ENCODE results near the gene AMPD2.

GRCh38 chr1:109622895-109623294 is 3.3 kb downstream of the AMPD2 start:
- TF ChIP-seq POLR2A (IDR thresholded peaks at IDR 0.05; ENCODE audit: control extremely low read depth in 1 of 2, low read depth in 2 of 2, low read length in 2 of 2), result no peak
- no peak for TF ChIP-seq HDAC6 (IDR thresholded peaks at IDR 0.05; ENCODE audit: low read depth, low read length)
- no peak for TF ChIP-seq POLR2AphosphoS5 (IDR thresholded peaks at IDR 0.05; ENCODE audit: low read depth, low read length)
- no peak for TF ChIP-seq CTCF (IDR thresholded peaks at IDR 0.05; ENCODE audit: control extremely low read depth in 1 of 3, insufficient read depth in 1 of 3, low read depth in 1 of 3, low read length in 3 of 3)
- no peak for TF ChIP-seq EZH2 (IDR thresholded peaks at IDR 0.05; ENCODE audit: low read depth, low read length, severe bottlenecking)
- no peak for TF ChIP-seq TEAD4 (IDR thresholded peaks at IDR 0.05; ENCODE audit: low read depth, low read length)
- TF ChIP-seq SRF (IDR thresholded peaks at IDR 0.05; ENCODE audit: low read depth, low read length), result no peak
- no peak for TF ChIP-seq KDM1A (IDR thresholded peaks at IDR 0.05; ENCODE audit: borderline replicate concordance, low read length)
- TF ChIP-seq USF2 (IDR thresholded peaks at IDR 0.05; ENCODE audit: low read length), result no peak
- no peak for TF ChIP-seq JUND (IDR thresholded peaks at IDR 0.05; ENCODE audit: low read length)
- no peak for TF ChIP-seq CEBPB (IDR thresholded peaks at IDR 0.05; ENCODE audit: low read depth, low read length)
- no peak for TF ChIP-seq CHD2 (IDR thresholded peaks at IDR 0.05; ENCODE audit: low read length)
- TF ChIP-seq EP300 (IDR thresholded peaks at IDR 0.05; ENCODE audit: borderline replicate concordance in 1 of 2, low read depth in 2 of 2, low read length in 2 of 2), result no peak

Measured in H1 (cell line).